ENCODE data around the gene ARHGEF4. TPM values are rescaled to one million over a fixed set of nuclear protein-coding genes. Genes with fewer than 3 reads are reported as not detected.
A peak's percentile ranks its signal among the peaks of the same experiment; 100 is the strongest.

ARHGEF4 gene
- polyA plus RNA-seq, 3 donors, result 0.05 TPM; not detected in 2

GRCh38 chr2:130892793-130893785 is 56.4 kb downstream of the ARHGEF4 start:
- intact Hi-C loops (cut with micrococcal nuclease), result no loop called here
- Histone ChIP-seq H3K9me3 (replicated peaks in 1 of 2; ENCODE audit: control insufficient read depth in 1 of 2, insufficient read depth in 1 of 2, low read length in 2 of 2) (no peaks in the 10 kb centered on the region), H3K4me1 (ENCODE audit: control insufficient read depth in 1 of 2, insufficient read depth in 2 of 2, low read length in 2 of 2) (peaks cover 4 to 21% of the 10 kb centered on the region in 2 donors), H3K27me3 (ENCODE audit: control insufficient read depth in 2 of 2, insufficient read depth in 2 of 2, low read length in 2 of 2) (no peaks in the 10 kb centered on the region), H2AFZ (ENCODE audit: insufficient read depth, low read depth, low read length, poor library complexity, severe bottlenecking) (no peak overlapping the region), H3K9ac (ENCODE audit: insufficient read depth, low read length, poor library complexity, severe bottlenecking) (no peak overlapping the region), H3K36me3 (replicated peaks in 1 of 2; ENCODE audit: control insufficient read depth in 1 of 2, insufficient read depth in 2 of 2, low read length in 2 of 2) (no peaks in the 10 kb centered on the region), H3K4me2 (replicated peaks; ENCODE audit: extremely low read depth, low read length, poor library complexity, severe bottlenecking) (no peak overlapping the region), H3K79me2 (ENCODE audit: insufficient read depth, low read length) (no peaks in the 10 kb centered on the region), H3K4me3 (replicated peaks in 1 of 3; ENCODE audit: low read depth in 2 of 3, low read length in 3 of 3) (no peak overlapping the region), H3K27ac (ENCODE audit: low read depth in 1 of 2, low read length in 2 of 2) (no peak overlapping the region), H4K20me1 (ENCODE audit: insufficient read depth, low read length) (no peaks in the 10 kb centered on the region)
- Mint-ChIP-seq H3K4me1 (peaks cover 10% of the 10 kb centered on the region), H3K9me3 (peaks cover 0 to 12% (median 0%) of the 10 kb centered on the region in 7 donors), H3K36me3 (no peaks in the 10 kb centered on the region), H3K4me3 (no peak overlapping the region), H3K27ac (peak overlapping the region in 2 of 7 donors; percentile 22 to 38), H3K27me3 (ENCODE audit: low read depth in 3 of 3) (peaks cover 8 to 9% (median 8%) of the 10 kb centered on the region in 3 donors)
- TF ChIP-seq CTCF (IDR thresholded peaks at IDR 0.05), result no peak
- 91% methylated on average over 16 of the region's 18 CpGs for WGBS (ENCODE audit: insufficient coverage)
- DNase-seq, result no peak

- Histone ChIP-seq H2AFZ (ENCODE audit: insufficient read depth, low read depth, low read length, poor library complexity, severe bottlenecking) (peak overlapping the region; percentile 27), H3K4me3 (replicated peaks in 1 of 3; ENCODE audit: low read depth in 2 of 3, low read length in 3 of 3) (no peak overlapping the region), H3K27me3 (ENCODE audit: control insufficient read depth in 2 of 2, insufficient read depth in 2 of 2, low read length in 2 of 2) (no peaks in the 10 kb centered on the region), H3K9me3 (replicated peaks in 1 of 2; ENCODE audit: control insufficient read depth in 1 of 2, insufficient read depth in 1 of 2, low read length in 2 of 2) (no peaks in the 10 kb centered on the region), H3K4me2 (replicated peaks; ENCODE audit: extremely low read depth, low read length, poor library complexity, severe bottlenecking) (no peak overlapping the region), H3K36me3 (replicated peaks in 1 of 2; ENCODE audit: control insufficient read depth in 1 of 2, insufficient read depth in 2 of 2, low read length in 2 of 2) (no peaks in the 10 kb centered on the region), H3K27ac (ENCODE audit: low read depth in 1 of 2, low read length in 2 of 2) (peak overlapping the region in 1 of 2 donors; percentile 46), H3K4me1 (ENCODE audit: control insufficient read depth in 1 of 2, insufficient read depth in 2 of 2, low read length in 2 of 2) (peaks cover 4 to 21% of the 10 kb centered on the region in 2 donors), H3K79me2 (ENCODE audit: insufficient read depth, low read length) (no peaks in the 10 kb centered on the region), H3K9ac (ENCODE audit: insufficient read depth, low read length, poor library complexity, severe bottlenecking) (no peak overlapping the region), H4K20me1 (ENCODE audit: insufficient read depth, low read length) (no peaks in the 10 kb centered on the region)
- WGBS (ENCODE audit: insufficient coverage), result 93% methylated on average over 4 of the region's 7 CpGs
- Mint-ChIP-seq H3K36me3 (no peaks in the 10 kb centered on the region), H3K9me3 (peaks cover 0 to 12% (median 0%) of the 10 kb centered on the region in 7 donors), H3K4me3 (no peak overlapping the region), H3K27me3 (ENCODE audit: low read depth in 3 of 3) (peaks cover 7 to 10% (median 9%) of the 10 kb centered on the region in 3 donors), H3K4me1 (peaks cover 10% of the 10 kb centered on the region), H3K27ac (peak overlapping the region in 2 of 7 donors; percentile 66)
- intact Hi-C loops (cut with micrococcal nuclease), result no loop called here
- DNase-seq, result no peak
- TF ChIP-seq CTCF (IDR thresholded peaks at IDR 0.05), result no peak
These were observed 57.7 kb downstream of the ARHGEF4 start for GRCh38 chr2:130894326-130894942.

Measured in CD14-positive monocyte (primary cell).